A673 (cell line): ENCODE results near the gene PSMC4. TPM values are rescaled to one million over a fixed set of nuclear protein-coding genes. Genes with fewer than 3 reads are reported as not detected.

Experiments used
- BruUV-seq: library from RNA; stranded (reverse); fragments of 400-500 nt; replicated peaks from 2 replicates; lab custom pipeline; 2021; lab: Mats Ljungman, UMichigan
- CTCF ChIA-PET: fragments of 300-600 bp; sonication (Branson Sonifier 250); formaldehyde crosslinking; loops from one replicate; lab custom pipeline; 2022; ENCODE audit warnings: antibody characterized with exemption; lab: Charles Lee
- POLR2A ChIA-PET: fragments of 300-600 bp; sonication (Branson Sonifier 250); formaldehyde crosslinking; loops from one replicate; lab custom pipeline; 2022; ENCODE audit warnings: antibody characterized with exemption; ENCODE audit not compliant: low non-redundant PET; lab: Charles Lee
- DNase-seq: peaks from one replicate; pipeline ENCODE4 v3.0.0-alpha.2; 2015; ENCODE audit warnings: low spot score
- H3K27ac ChIP-seq: fragments of 200-600 bp; sonication (generic); 2 replicates; pipeline ENCODE4 v1.5.1; 2016; ENCODE audit warnings: mixed run types, low read depth, mild to moderate bottlenecking, mixed read lengths, antibody characterized with exemption, low read length; ENCODE audit not compliant: poor library complexity, severe bottlenecking
- H3K27me3 ChIP-seq: fragments of 200-600 bp; sonication (generic); replicated peaks from 2 replicates; pipeline ENCODE4 v1.6.1; 2017; ENCODE audit warnings: mixed run types, low read depth, mild to moderate bottlenecking, mixed read lengths, antibody characterized with exemption, low read length; ENCODE audit not compliant: insufficient read depth, poor library complexity
- H3K36me3 ChIP-seq: fragments of 200-600 bp; sonication (generic); 2 replicates; pipeline ENCODE4 v1.6.1; 2016; ENCODE audit warnings: mixed run types, mild to moderate bottlenecking, mixed read lengths, antibody characterized with exemption, low read length; ENCODE audit not compliant: insufficient read depth, poor library complexity, severe bottlenecking
- H3K4me1 ChIP-seq: fragments of 200-600 bp; sonication (generic); 2 replicates; pipeline ENCODE4 v1.6.1; 2017; ENCODE audit warnings: mixed run types, mild to moderate bottlenecking, mixed read lengths, antibody characterized with exemption, low read length; ENCODE audit not compliant: insufficient read depth, poor library complexity, severe bottlenecking
- H3K4me3 ChIP-seq: fragments of 200-600 bp; sonication (generic); 2 replicates; pipeline ENCODE4 v1.5.1; 2016; ENCODE audit warnings: low read depth, mixed run types, mild to moderate bottlenecking, mixed read lengths, low read length; ENCODE audit not compliant: poor library complexity, severe bottlenecking
- H3K9me3 ChIP-seq: fragments of 200-600 bp; sonication (generic); 2 replicates; pipeline ENCODE4 v1.6.1; 2016; ENCODE audit warnings: mixed run types, low read depth, mild to moderate bottlenecking, mixed read lengths, antibody characterized with exemption, low read length; ENCODE audit not compliant: poor library complexity, severe bottlenecking
- EZH2 ChIP-seq: fragments of 200-600 bp; sonication (generic); IDR thresholded peaks from 2 replicates; pipeline ENCODE4 v1.6.1; 2017; ENCODE audit warnings: borderline replicate concordance, low read depth, mild to moderate bottlenecking, mixed read lengths, antibody characterized with exemption, low read length; ENCODE audit not compliant: poor library complexity, severe bottlenecking
- intact Hi-C: fragments of 100-400 bp; cut with micrococcal nuclease; formaldehyde crosslinking; loops from one replicate; pipeline ENCODE4 v1.10.0; 2022; ENCODE audit not compliant: unreplicated experiment
- total RNA-seq: library from RNA; stranded (reverse); gene quantifications from 2 replicates; pipeline ENCODE4 v1.2.3, GENCODE V29; 2021
- TF ChIP-seq, protein P1 (sequence below): fragments of 300-800, 200-600 bp; sonication (generic); conservative IDR thresholded peaks from 2 replicates; pipeline ENCODE4 v1.5.1; 2017; ENCODE audit warnings: low read depth, mild to moderate bottlenecking, antibody characterized with exemption, low read length, moderate library complexity, mixed read lengths

PSMC4 gene
- total RNA-seq, 1 experiment from 2014 or later: 291 TPM

GRCh38 chr19:39987596-39987995, 16.6 kb downstream of the PSMC4 start:
- ChIA-PET CTCF (no interaction called here), POLR2A (no interaction called here)
- Histone ChIP-seq H3K36me3 (peaks cover 15% of the 10 kb centered on the region), H3K9me3 (peaks cover 34% of the 10 kb centered on the region), H3K4me1 (no peaks in the 10 kb centered on the region), H3K27ac (no peak overlapping the region), H3K4me3 (no peak overlapping the region), H3K27me3 (no peaks in the 10 kb centered on the region)
- BruUV-seq: no TSS peak
- intact Hi-C loops: no loop called here
- no peak for DNase-seq
- TF ChIP-seq EZH2: no peak
- TF ChIP-seq, protein P1, sequence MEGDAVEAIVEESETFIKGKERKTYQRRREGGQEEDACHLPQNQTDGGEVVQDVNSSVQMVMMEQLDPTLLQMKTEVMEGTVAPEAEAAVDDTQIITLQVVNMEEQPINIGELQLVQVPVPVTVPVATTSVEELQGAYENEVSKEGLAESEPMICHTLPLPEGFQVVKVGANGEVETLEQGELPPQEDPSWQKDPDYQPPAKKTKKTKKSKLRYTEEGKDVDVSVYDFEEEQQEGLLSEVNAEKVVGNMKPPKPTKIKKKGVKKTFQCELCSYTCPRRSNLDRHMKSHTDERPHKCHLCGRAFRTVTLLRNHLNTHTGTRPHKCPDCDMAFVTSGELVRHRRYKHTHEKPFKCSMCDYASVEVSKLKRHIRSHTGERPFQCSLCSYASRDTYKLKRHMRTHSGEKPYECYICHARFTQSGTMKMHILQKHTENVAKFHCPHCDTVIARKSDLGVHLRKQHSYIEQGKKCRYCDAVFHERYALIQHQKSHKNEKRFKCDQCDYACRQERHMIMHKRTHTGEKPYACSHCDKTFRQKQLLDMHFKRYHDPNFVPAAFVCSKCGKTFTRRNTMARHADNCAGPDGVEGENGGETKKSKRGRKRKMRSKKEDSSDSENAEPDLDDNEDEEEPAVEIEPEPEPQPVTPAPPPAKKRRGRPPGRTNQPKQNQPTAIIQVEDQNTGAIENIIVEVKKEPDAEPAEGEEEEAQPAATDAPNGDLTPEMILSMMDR: no peak

DNA sequence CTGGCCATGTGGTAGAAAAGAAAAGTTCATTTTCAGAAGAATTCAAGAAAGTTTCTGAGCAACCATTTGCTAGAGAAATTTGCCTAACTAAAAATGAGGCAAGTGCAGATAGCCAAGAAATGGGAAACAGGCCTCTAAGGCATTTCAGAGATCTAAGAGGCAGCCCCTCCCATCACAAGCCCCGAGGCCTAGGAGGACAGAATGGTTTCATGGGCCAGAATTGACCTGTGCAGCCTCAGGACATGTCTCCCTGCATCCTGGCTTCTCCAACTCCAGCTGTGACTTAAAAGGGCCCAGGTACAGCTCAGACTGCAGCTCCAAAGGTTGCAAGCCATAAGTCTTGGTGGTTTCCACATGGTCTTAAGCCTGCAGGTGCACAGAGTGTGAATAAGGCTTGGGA, 22.6 kb downstream of the PSMC4 start:
- TF ChIP-seq, protein P1: no peak
- TF ChIP-seq EZH2: no peak
- no peak for DNase-seq
- no peak overlapping the region for H3K27ac ChIP-seq
- H3K27me3 ChIP-seq: no peaks in the 10 kb centered on the region
- BruUV-seq: no TSS peak
- H3K4me1 ChIP-seq: peaks cover 9% of the 10 kb centered on the region
- no peak overlapping the region for H3K4me3 ChIP-seq
- intact Hi-C loops: no loop called here
- POLR2A ChIA-PET: no interaction called here
- CTCF ChIA-PET: no interaction called here
- no peaks in the 10 kb centered on the region for H3K9me3 ChIP-seq
- H3K36me3 ChIP-seq: no peaks in the 10 kb centered on the region

- no TSS peak for BruUV-seq
- Histone ChIP-seq H3K36me3 (no peaks in the 10 kb centered on the region), H3K27ac (no peak overlapping the region), H3K4me1 (peaks cover 9% of the 10 kb centered on the region), H3K27me3 (no peaks in the 10 kb centered on the region), H3K9me3 (no peaks in the 10 kb centered on the region), H3K4me3 (no peak overlapping the region)
- ChIA-PET CTCF (no interaction called here), POLR2A (no interaction called here)
- no peak for DNase-seq
- TF ChIP-seq EZH2: no peak
- TF ChIP-seq, protein P1: no peak
- intact Hi-C loops: no loop called here
These were observed 23.4 kb downstream of the PSMC4 start for GRCh38 chr19:39994361-39994760.
